8988T (cell line): Measurements from ENCODE around the gene CALY.

Experiments
- DNase-seq: peaks from one replicate; pipeline ENCODE4 v3.0.0; 2011

The CALY gene

GRCh38 chr10:133281628-133282372, 54.9 kb downstream of the CALY start:
- DNase-seq: peak; percentile 15

GRCh38 chr10:133281084-133281483, 55.6 kb downstream of the CALY start:
- no peak for DNase-seq

- peak; percentile 44 for DNase-seq
These were observed 56.2 kb downstream of the CALY start for GRCh38 chr10:133280391-133281059.

- no peak for DNase-seq
These were observed 57.1 kb downstream of the CALY start for GRCh38 chr10:133279326-133280226.

- peak; percentile 83 for DNase-seq
These were observed 58.0 kb downstream of the CALY start for GRCh38 chr10:133278577-133279265.

GRCh38 chr10:133277993-133278576, 58.6 kb downstream of the CALY start:
- no peak for DNase-seq

GRCh38 chr10:133277277-133277992, 59.3 kb downstream of the CALY start:
- no peak for DNase-seq

GRCh38 chr10:133276435-133277201, 60.1 kb downstream of the CALY start, which contains the start of gene ADAM8:
Gene ADAM8 (minus strand): TSS chr10:133276868. CDS start chr10:133276817, 51 bp downstream.
- DNase-seq: no peak

GRCh38 chr10:133276100-133276434, 60.6 kb downstream of the CALY start:
- no peak for DNase-seq

GRCh38 chr10:133275684-133276092, 61.0 kb downstream of the CALY start:
- peak; percentile 80 for DNase-seq

GRCh38 chr10:133274751-133275683, 61.7 kb downstream of the CALY start:
- peak; percentile 94 for DNase-seq
